Left kidney (tissue), 2 donors: ENCODE data around the gene KIAA1755. TPM values are rescaled to one million over a fixed set of nuclear protein-coding genes. Genes with fewer than 3 reads are reported as not detected.
"Not testable (repeated sequence)": the region's sequence is repeated elsewhere in the genome, so short reads cannot be mapped to it uniquely, and the experiment has no call there.

ENCODE experiments used
- DNase-seq: peaks from one replicate; pipeline ENCODE4 v3.0.0-alpha.2; 2013
- polyA plus RNA-seq: library from polyadenylated mRNA; unstranded; fragments of 120-200 nt; gene quantifications from one replicate; pipeline ENCODE4 v1.2.1, GENCODE V29; 2013; ENCODE audit not compliant: insufficient read length

Gene KIAA1755
- polyA plus RNA-seq, 1 donor = 2.1 TPM

DNA sequence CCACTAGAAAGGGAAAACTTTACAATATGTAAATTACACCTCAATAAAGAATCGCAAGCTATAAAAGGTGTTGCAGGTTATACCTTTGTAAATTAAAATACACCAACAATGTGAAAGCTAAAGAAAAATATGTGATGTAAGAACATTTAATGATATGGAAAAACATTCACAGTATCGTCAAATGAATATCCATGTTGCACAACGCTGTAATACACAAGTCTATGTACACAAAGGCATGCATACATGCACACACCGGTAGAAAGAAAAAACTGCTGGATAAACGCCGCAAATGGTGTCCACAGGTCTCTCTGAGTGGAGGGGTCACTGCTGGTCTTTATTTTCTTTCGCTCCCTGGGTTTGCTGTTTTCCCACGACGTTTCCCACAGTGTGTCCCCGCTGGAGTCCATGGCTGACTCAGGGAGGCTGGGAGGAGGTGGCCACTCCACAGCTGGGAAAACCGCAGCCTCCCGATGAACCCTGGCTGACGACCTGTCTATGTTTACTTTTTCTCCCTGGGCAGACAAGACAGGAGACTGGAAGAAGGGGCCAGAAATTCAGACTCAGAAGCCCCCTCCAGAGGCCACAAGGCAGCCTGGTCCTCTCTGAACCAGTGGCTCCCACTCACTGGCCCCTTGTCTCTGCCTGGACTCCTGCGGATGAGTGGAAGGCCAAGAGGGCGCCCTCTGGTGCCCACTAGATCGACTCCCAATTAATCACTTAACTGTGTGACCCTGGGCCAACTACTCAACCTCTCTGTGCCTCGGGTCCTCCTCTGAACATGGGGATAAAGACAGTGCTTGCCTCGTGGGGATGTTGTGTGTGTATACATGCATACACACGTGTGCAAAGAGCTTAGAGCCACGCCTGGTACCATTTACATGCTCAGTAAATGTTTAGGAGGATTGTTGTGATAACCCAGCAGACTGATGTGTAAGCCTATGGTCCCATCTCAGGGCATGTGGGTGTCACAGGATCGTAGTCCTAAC is 30.6 kb upstream of the KIAA1755 start:
- DNase-seq = no peak

DNA sequence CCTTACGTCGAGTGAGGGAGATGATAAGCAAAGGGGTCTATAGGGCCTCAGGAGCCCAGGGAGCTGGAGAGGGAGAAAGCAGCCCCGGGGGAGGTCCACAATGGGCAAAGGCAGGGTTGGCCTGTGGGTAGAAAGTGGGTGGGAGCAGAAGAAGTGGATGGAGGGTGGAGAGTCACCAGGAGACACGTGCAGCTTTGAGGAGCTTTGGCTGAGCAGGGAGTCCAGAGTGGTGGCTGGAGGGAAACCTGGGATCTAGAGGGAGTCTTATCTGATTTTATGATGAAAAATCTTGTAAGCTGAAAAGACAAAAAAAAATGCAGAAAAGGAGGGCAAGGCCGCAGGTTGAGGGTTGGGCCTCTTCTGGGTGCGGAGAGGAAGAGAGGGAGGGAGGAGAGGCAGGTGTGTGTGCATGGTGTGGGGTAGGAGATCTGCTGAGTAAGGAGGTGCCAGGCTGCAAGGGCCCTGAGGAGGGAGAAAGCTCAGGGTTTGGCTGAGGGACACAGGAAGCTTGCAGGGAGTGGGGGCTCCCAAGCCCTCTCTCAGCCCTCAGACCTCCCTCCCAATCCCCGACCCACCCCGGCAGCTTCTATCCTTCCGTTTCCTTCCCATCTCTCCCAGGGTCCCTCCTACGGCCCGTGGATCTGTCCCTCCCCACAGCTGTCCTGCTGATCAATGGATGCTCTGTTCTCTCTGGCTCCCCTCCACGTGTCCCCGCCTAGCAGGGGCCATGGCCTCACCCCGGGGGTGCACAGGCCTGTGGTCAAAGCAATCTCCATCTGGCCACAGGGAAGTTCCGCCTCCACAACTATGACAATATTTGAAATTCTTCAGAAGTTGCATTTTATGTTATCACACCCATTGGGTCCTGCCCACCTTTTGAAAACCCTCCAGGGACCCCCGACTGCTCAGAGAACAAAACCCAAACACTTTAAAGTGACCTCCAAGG is 26.3 kb upstream of the KIAA1755 start:
- no peak for DNase-seq

DNA sequence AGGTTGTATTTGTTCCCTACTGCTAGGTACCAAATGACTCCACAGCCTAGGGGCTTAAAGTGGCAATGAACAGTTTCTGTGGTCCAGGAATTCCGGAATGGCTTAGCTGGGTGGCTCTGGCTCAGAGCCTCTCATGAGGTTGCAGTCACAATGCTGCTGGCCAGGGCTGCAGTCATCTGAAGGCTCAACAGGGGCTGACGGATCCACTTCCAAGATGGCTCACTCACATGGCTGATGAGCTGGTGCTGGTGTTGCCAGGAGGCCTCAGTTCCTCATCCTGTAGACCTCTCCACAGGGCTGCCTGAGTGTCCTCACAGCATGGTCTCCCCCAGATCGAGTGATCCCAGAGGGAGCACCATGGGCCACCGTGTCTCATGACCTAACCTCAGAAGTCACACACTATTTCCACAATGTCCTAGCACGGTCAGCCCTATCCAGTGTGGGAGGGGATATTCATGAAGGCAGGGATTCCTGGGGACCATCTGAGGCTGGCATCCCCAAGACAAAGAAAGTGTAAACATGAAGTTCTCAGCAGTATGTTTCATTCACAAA is 24.4 kb upstream of the KIAA1755 start:
- DNase-seq = no peak

DNA sequence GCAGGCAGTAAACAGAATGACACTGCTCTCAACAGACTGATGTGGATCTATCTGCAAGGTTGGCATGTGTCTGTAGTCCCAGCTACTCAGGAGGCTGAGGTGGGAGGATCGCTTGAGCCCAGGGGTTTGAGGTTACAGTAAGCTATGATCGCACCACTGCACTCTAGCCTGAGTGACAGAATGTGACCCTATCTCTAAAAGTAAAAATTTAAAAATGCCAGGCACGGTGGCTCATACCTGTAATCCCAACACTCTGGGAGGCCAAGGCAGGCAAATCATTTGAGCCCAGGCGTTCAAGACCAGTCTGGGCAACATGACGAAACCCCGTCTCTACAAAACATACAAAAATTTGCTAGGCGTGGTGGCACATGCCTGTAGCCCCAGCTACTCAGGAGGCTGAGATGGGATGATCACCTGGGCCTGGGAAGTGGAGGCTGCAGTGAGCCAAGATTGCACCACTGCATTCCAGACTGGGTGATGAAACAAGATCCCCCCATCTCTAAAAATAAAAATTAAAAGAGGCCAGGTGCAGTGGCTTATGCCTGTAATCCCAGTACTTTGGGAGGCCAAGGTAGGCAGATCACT is 23.6 kb upstream of the KIAA1755 start:
- not testable (repeated sequence) for DNase-seq

DNA sequence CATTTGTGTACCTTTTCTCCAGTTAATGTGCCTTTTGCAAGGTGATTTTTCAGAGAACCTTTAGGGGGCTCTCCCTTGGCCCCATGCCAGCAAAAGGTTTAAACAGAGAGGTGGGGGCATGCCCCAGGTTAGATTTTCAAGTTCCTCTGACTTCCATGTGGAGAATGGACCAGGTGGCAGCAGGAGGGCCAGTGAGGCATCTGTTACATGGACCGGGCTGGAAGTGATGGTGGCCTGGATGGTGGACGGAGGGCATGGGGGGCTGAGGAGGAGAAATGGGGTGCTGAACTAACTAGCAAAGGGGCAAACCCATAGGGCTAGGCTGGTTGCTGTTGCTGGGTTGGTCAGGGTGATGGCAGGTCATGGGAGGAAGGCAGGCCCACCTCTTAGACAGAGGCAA is 22.7 kb upstream of the KIAA1755 start:
- no peak for DNase-seq

DNA sequence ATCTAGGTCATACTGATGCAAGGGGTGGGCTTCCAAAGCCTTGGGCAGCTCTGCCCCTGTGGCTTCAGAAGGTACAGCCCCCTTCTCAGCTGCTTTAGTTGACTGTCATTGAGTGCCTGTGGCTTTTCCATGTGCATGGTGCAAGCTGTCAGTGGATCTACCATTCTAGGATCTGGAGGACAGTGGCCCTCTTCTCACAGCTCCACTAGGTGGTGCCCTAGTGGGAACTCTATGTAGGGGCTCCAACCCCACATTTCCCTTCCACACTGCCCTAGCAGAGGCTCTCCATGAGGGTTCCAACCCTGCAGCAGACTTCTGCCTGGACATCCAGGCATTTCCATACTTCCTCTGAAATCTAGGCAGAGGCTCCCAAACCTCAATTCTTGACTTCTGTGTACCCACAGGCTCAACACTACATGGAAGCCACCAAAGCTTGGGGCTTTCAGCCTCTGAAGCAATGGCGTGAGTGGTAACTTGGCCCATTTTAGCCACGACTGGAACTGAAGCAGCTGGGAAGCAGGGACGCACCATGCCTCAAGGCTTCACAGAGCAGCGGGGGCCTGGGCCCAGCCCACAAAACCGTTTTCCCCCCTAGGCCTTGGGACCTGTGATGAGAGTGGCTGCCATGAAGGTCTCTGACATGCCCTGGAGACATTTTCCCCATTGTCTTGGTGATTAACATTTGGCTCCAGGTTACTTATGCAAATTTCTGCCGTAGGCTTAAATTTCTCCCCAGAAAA is 20.8 kb upstream of the KIAA1755 start:
- DNase-seq = not testable (repeated sequence)

DNA sequence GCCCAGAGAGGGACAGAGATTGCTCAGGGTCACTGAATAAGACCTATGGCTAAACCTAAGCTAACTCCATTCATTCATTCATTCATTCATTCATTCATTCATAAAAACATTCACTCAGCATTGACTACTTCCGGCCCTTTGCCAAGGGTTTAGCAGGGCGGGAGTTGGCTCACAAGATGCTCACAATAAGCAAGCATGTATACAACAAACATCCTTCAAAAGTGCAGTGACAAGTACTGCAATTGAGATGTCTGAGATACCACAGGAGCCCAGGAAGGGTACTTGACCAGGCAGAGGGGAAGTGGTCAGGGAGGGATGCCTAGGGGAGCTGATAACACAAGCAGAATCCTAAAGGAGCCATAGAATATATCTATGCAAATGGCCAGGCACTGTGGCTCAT is 18.2 kb upstream of the KIAA1755 start:
- no peak for DNase-seq

DNA sequence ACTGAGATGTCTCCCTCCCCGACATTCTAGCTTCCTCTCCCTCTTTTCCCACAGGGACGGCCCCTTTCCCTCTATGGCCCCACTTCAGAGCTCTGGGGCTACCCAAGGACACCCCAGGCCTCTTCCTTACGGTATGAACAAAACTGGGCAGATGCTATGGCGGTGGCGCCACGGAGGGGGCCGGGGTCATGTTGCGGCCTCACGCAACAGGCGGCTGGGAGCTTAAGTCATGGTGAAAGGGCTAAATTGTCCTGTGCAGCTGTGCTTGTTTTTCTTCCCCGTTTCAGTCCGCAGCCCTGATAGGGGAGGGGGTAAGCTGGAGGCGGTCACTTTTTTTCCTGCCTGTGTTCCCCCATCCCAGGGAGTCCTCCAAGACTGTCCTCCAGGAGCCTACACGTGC is 17.6 kb upstream of the KIAA1755 start:
- DNase-seq = no peak

DNA sequence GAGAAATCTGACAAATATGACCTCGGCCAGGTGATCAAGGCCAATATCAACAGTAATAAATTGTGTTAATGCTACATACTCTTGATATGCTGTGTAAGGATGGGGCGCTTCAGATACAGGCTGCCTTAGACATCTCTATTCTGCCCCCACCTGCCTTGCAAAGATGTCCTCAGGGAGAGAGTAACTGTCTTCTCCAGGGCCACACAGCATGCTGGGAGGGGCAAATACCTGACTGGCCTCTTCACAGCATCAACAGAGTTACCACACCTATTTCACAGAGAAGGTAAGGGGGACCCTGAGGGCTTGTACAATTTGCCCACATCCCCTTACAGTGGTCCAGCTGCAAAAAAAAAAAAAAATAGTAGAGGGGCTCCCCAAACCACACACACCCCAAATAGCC is 17.2 kb upstream of the KIAA1755 start:
- no peak for DNase-seq

DNA sequence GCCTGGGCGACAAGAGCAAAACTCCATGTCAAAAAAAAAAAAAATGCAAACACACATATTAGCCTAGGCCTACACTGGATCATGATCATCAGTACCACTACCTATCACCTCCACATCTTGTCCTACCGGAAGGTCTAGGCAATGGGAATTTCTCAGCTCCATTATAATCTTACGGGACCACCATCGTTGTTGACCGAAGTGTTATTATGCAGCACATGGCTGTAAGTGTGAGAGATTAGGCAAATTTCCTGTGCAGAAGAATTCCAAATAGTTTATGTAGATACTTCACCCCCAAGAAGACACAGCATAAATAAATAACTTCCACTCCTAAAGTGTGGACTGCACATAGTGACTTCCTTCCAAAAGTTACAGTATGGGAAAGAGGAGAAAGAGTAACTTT is 16.8 kb upstream of the KIAA1755 start:
- DNase-seq = no peak

DNA sequence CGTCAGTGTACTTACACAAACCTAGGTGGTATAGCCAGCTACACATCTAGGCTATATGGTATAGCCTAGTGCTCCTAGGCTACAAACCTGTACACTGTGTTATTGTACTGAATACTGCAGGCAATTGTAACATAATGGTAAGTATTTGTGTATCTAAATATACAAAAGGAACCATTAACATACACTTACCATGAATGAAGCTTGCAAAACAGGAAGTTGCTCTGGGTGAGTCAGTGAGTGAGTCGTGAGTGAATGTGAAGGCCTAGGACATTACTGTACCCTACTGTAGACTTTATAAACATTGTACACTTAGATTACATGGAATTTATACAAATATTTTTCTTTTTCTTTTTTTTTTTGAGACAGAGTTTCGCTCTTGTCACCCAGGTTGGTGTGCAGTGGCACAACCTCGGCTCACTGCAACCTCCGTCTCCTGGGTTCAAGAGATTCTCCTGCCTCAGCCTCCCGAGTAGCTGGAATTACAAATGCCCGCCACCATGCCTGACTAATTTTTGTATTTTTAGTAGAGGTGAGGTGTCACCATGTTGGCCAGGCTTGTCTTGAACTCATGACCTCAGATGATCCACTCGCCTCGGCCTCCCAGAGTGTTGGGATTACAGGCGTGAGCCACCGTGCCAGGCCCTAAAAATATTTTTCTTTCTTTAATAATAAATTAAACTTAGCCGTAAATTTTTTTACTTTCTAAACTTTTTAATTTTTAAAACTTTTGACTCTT is 15.4 kb upstream of the KIAA1755 start:
- no peak for DNase-seq

DNA sequence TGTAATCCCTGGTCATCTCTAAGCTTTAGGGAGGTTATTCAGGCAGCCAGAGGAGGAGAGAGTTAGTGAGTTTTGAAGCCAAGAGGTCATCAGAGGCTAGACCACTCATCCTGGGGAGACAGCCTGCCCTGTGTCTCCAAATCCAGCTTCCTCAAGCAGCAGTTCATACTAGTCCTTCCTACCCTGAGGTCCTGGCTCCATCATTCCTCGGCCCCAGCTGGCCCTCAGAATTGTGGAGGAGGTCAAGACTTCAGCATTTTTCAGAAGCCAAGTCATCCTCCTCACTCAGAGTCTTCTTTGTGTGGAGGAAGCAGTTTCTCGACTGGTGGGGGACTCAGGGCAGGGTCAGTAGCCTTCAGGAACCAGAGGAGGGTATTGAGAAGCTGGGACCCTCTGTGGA is 12.4 kb upstream of the KIAA1755 start:
- no peak for DNase-seq

DNA sequence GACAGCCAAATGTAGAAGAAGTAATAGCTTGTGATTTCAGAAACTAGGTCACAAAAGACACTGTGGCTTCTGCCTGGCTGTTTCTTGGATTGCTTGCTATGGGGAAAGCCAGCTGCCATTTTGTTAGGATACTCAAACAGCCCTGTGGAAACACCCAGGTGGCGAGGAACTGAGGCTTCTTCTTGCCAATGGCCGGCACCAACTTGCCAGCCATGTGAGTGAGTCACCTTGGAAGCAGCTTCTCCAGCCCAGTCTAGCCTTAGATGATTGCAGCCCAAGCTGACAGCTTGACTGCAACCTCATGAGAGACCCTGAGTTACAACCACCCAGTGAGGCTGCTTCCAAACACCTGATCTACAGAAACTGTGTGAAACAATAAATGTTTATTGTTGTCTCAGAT is 11.9 kb upstream of the KIAA1755 start:
- DNase-seq = no peak

DNA sequence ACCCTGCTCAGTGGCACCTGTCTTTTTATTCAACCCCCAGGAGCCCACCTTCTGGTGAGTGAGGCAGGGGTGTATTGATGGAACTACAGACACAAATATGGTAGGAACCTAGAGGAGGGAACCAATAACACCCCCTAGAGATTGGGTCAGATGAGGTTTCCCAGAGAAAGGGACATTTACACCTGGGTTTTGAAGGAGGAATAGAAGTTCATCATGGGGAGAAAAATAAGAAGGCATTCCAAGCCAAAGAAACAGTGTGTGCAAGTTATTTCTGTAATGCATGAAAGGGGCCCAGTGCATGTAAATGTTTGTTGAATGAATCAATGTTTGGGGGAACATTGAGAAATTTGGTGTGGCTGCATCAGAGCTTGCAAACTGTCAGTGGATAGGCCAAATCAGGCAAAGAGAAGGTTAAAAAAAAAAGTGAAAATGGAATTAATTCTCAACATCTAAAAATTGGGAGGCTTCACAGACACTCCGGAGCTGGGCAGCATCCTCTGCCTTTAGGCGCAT is 11.1 kb upstream of the KIAA1755 start:
- DNase-seq = no peak

DNA sequence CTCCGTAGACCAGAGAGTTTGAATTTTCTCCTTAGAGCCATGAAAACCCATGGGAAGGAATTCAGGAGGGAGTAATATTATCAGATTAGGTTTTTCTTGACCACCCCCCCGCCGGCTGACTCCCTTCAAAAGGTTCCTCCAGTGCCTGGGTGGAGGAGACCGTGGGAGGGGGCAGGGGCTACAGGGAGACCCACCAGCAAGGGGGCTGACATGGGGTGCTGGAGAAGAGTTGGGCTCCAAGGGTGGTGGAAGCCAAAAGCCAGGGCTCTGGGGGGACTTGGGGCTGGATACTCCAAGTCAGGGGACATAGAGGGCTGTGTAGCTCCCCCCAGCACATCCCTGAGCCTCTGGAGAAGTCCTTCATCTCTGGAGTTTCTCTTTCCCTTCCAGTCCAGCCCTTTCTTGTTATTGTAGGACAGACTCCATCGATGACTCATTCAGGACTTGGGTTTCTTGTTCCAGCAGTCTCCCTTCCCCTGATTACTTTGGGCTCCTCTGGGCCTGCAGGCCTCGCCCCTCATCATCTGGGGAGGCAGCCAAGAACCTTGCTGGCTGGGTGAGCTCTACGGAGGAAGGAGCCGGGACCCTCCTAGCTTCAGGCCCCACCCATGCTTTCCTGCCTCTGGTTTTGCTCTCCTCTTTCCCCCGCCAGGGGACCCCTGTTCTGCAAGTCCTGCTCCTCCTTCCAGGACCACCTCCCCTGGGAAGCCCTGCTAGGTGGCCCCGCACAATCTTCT is 10.5 kb upstream of the KIAA1755 start:
- peak; percentile 66 for DNase-seq

DNA sequence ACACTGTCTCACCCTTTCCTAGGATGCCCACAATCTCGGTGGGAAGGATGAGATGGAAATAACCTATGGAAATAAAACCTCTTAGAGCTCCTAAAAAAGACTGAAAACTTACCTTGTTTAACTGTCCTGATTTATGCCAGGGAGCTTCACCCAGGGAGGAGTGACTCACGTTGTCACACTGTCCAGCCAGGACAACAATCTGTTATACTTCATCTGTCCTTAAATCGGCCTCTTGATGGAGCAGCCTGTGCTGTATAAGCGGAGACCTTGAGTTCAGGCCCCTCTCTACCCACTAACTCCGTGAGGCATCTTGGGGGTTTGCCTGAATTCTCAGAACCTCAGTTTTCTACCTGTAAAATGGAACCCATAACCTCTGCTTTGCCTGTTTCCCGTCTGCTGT is 9.2 kb upstream of the KIAA1755 start:
- no peak for DNase-seq

DNA sequence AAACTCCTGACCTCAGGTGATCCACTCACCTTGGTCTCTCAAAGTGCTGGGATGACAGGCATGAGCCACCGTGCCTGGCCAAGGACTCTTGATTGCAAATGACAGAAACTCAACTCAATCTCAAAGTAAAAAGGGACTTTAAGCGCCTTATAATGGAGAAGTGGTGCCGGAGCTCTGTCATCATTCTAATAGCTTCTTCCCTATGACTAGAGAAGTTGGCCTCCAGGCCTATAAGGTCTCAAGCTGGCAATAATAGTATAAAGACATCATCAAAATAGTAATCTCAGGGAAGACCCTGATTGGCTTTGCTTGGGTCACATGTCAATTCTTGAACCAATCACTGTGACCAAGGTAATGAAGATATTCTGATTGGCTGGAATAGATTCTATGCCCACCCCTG is 8.5 kb upstream of the KIAA1755 start:
- no peak for DNase-seq

DNA sequence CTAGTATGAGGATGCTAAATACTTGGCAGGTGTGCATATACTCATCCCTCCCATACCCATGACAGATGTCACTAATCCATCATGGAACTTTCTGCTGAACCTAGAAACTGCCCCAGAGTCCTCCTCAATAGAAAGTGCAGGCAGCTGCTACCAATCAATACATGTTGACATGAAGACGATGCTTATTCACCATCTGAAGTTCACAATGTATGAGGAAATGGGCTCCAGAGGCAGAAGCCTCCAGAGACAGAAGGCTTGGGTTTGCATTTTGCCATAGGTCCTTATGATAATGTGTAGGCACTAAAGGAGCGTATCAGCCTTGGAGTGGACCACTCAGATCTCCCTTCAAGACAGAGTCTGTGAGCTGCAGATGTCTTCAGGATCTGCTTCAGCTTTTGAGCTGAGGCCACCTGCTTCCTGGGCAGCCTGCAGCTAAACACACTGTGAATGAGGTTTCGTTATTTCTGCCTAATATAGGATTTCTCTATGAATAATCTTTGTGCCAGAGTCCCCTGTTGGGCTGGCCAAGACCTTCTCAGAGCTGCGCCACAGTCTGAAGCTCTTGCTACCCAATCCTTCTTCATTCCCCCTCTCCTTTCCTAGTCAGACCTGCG is 7.5 kb upstream of the KIAA1755 start:
- no peak for DNase-seq

DNA sequence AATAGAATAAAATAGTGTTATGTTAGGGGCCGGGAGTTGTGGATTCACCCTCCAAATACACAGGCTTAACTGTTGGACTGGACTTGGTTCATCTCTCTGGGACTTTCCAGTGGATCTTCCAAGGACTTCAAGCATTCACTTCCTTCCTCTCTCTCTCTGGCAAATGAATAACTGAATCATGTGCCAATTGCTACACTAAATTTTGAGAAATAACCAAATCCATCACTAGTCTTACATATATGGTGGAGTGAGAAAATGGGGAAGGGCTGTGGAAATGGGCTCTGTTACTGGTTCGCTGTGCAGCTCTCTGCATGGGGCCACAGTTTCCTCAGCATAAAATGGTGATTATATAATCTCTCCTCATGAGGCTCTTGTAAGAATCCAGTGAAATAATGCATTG is 6.8 kb upstream of the KIAA1755 start:
- no peak for DNase-seq
